Omental fat pad (tissue), 4 donors: ENCODE results near the gene PTOV1. TPM values are rescaled to one million over a fixed set of nuclear protein-coding genes. Genes with fewer than 3 reads are reported as not detected.

Experiments used
- ATAC-seq: fragments of 150-250 bp; one replicate; pipeline ENCODE4 v1.9.1; 2016; ENCODE audit warnings: mild to moderate bottlenecking, moderate library complexity; ENCODE audit not compliant: low FRiP score
- DNase-seq: peaks from one replicate; pipeline ENCODE4 v3.0.0-alpha.2; 2019; ENCODE audit warnings: low spot score
- CTCF ChIP-seq, 3 donors: fragments of 450-650 bp; IDR thresholded peaks; one replicate each; pipeline ENCODE4 v1.5.1; 2016 to 2017; ENCODE audit warnings: antibody characterized with exemption in 3 of 3, mild to moderate bottlenecking in 3 of 3, moderate library complexity in 2 of 3
- total RNA-seq, 4 donors: library from RNA; depleted of rRNA; stranded (reverse); fragments of >200 nt; gene quantifications; one replicate each; pipeline ENCODE4 v1.1.0, GENCODE V29; 2016

PTOV1 gene
- total RNA-seq, 4 donors from 2014 or later: 37.3 to 64.8 (median 58.1) TPM

GRCh38 chr19:49887665-49888509 lies 36.9 kb downstream of the PTOV1 start:
- TF ChIP-seq CTCF (IDR thresholded peaks at IDR 0.05): no peak
- DNase-seq (no peak), ATAC-seq (no peak)

GRCh38 chr19:49888510-49888824 lies 37.5 kb downstream of the PTOV1 start:
- ATAC-seq: no peak

GRCh38 chr19:49889038-49889686 lies 38.2 kb downstream of the PTOV1 start:
- no peak for ATAC-seq
- DNase-seq: no peak
- TF ChIP-seq CTCF (IDR thresholded peaks at IDR 0.05): no peak

More at GRCh38 chr19:49888510-49888824, 37.5 kb downstream of the PTOV1 start:
- no peak for TF ChIP-seq CTCF (IDR thresholded peaks at IDR 0.05)
- DNase-seq: no peak

- DNase-seq (peak; percentile 52), ATAC-seq (peak; percentile 17)
- peak in 1 of 3 donors; percentile 22 for TF ChIP-seq CTCF (IDR thresholded peaks at IDR 0.05)
Measured at GRCh38 chr19:49889687-49890348, 38.9 kb downstream of the PTOV1 start.

GRCh38 chr19:49890349-49891311 lies 39.7 kb downstream of the PTOV1 start:
- no peak for ATAC-seq
- no peak for TF ChIP-seq CTCF (IDR thresholded peaks at IDR 0.05)
- no peak for DNase-seq

GRCh38 chr19:49891393-49891792 lies 40.4 kb downstream of the PTOV1 start:
- ATAC-seq: no peak
- no peak for DNase-seq
- TF ChIP-seq CTCF (IDR thresholded peaks at IDR 0.05): no peak
